C4-2B (cell line): Measurements from ENCODE around the gene TDRD9.

Experiments used
- H3K27ac ChIP-seq: fragments of 450-650 bp; 2 replicates; pipeline ENCODE4 v1.5.1; 2017
- CTCF ChIP-seq: fragments of 450-650 bp; conservative IDR thresholded peaks from 2 replicates; pipeline ENCODE4 v1.5.1; 2017; ENCODE audit warnings: mild to moderate bottlenecking
- ZFX ChIP-seq: fragments of 450-650 bp; IDR thresholded peaks from 2 replicates; pipeline ENCODE4 v1.6.1; 2017

The TDRD9 gene

GRCh38 chr14:104085032-104085888 is 157.0 kb downstream of the TDRD9 start, which contains the start of gene ASPG:
Gene ASPG, plus strand, starts transcription at chr14:104085700. Its CDS starts 71 bp downstream, at chr14:104085771.
- TF ChIP-seq CTCF (no peak), ZFX (no peak)
- no peak within 1 kb of the TSS for H3K27ac ChIP-seq

- TF ChIP-seq CTCF (no peak), ZFX (no peak)
- H3K27ac ChIP-seq: no peak overlapping the region
These were observed 157.6 kb downstream of the TDRD9 start for GRCh38 chr14:104085889-104086201.

GRCh38 chr14:104086210-104086660 is 158.0 kb downstream of the TDRD9 start:
- no peak overlapping the region for H3K27ac ChIP-seq
- no peak for TF ChIP-seq CTCF
- TF ChIP-seq ZFX: no peak

GRCh38 chr14:104086661-104087461 is 158.6 kb downstream of the TDRD9 start:
- no peak overlapping the region for H3K27ac ChIP-seq

GRCh38 chr14:104087505-104087904 is 159.2 kb downstream of the TDRD9 start:
- no peak overlapping the region for H3K27ac ChIP-seq
- TF ChIP-seq CTCF: no peak
- TF ChIP-seq ZFX: no peak

More at GRCh38 chr14:104086661-104087461, 158.6 kb downstream of the TDRD9 start:
- TF ChIP-seq ZFX (no peak), CTCF (no peak)

GRCh38 chr14:104087981-104088850 is 160.0 kb downstream of the TDRD9 start:
- TF ChIP-seq CTCF (no peak), ZFX (no peak)
- H3K27ac ChIP-seq: no peak overlapping the region
